Activated effector memory CD4-positive, alpha-beta T cell treated with anti-CD3 and anti-CD28 coated beads, Interleukin-2, amount 50 U/mL, for 16 hours (primary cell): ENCODE results near the gene MAIP1.
"Not testable (repeated sequence)": the region's sequence is repeated elsewhere in the genome, so short reads cannot be mapped to it uniquely, and the experiment has no call there.

ENCODE experiments used
- DNase-seq: peaks from one replicate; pipeline ENCODE4 v3.0.0-alpha.2; 2020

Gene MAIP1

GRCh38 chr2:199955339-199956061, at the start of gene MAIP1, which contains the start of gene TYW5:
TSS of gene MAIP1 (plus strand) at chr2:199955582. CDS start at chr2:199955799, 217 bp downstream.
TSS of gene TYW5 (minus strand) at chr2:199955491. CDS start at chr2:199955470, 21 bp downstream.
- DNase-seq: peak; percentile 93

- no peak for DNase-seq
Measured at GRCh38 chr2:199907008-199907714, 48.2 kb upstream of the MAIP1 start.

GRCh38 chr2:199910338-199911051, 44.9 kb upstream of the MAIP1 start:
- DNase-seq: no peak

GRCh38 chr2:199911052-199911876, 44.1 kb upstream of the MAIP1 start, which contains the start of gene C2orf69:
TSS of gene C2orf69 (plus strand) at chr2:199911293. CDS start at chr2:199911439, 146 bp downstream.
- peak; percentile 96 for DNase-seq

- no peak for DNase-seq
Measured at GRCh38 chr2:199911877-199912161, 43.6 kb upstream of the MAIP1 start.

GRCh38 chr2:199912553-199913114, 42.7 kb upstream of the MAIP1 start:
- not testable (repeated sequence) for DNase-seq

- no peak for DNase-seq
Measured at GRCh38 chr2:199914372-199914958, 40.9 kb upstream of the MAIP1 start.

GRCh38 chr2:199916980-199917379, 38.4 kb upstream of the MAIP1 start:
- DNase-seq: no peak

GRCh38 chr2:199922856-199923255, 32.5 kb upstream of the MAIP1 start:
- no peak for DNase-seq

GRCh38 chr2:199923924-199924323, 31.5 kb upstream of the MAIP1 start:
- DNase-seq: no peak

GRCh38 chr2:199926806-199927205, 28.6 kb upstream of the MAIP1 start:
- no peak for DNase-seq

- no peak for DNase-seq
Measured at GRCh38 chr2:199928226-199928625, 27.2 kb upstream of the MAIP1 start.

- DNase-seq: no peak
Measured at GRCh38 chr2:199928626-199929025, 26.8 kb upstream of the MAIP1 start.

GRCh38 chr2:199929262-199929661, 26.1 kb upstream of the MAIP1 start:
- no peak for DNase-seq

- no peak for DNase-seq
Measured at GRCh38 chr2:199932312-199932855, 23.0 kb upstream of the MAIP1 start.

- no peak for DNase-seq
Measured at GRCh38 chr2:199933466-199933865, 21.9 kb upstream of the MAIP1 start.

GRCh38 chr2:199936554-199936953, 18.8 kb upstream of the MAIP1 start:
- DNase-seq: no peak

GRCh38 chr2:199940373-199940772, 15.0 kb upstream of the MAIP1 start:
- DNase-seq: no peak

GRCh38 chr2:199943373-199943772, 12.0 kb upstream of the MAIP1 start:
- DNase-seq: no peak

- DNase-seq: no peak
Measured at GRCh38 chr2:199946196-199946595, 9.2 kb upstream of the MAIP1 start.

GRCh38 chr2:199946836-199947235, 8.5 kb upstream of the MAIP1 start:
- no peak for DNase-seq

GRCh38 chr2:199950396-199950795, 5.0 kb upstream of the MAIP1 start:
- DNase-seq: no peak
